HFFc6 (cell line): ENCODE results near the gene HGFAC. TPM values are rescaled to one million over a fixed set of nuclear protein-coding genes. Genes with fewer than 3 reads are reported as not detected.

Source experiments
- DNase-seq: peaks from one replicate; pipeline ENCODE4 v3.0.0-alpha.2; 2018
- H3K27ac Mint-ChIP-seq: 2 replicates; pipeline ENCODE4 v1.8.0; 2020; ENCODE audit warnings: mild to moderate bottlenecking, mixed read lengths
- H3K27me3 Mint-ChIP-seq: 2 replicates; pipeline ENCODE4 v1.8.0; 2021; ENCODE audit warnings: mild to moderate bottlenecking, moderate library complexity, mixed read lengths; ENCODE audit not compliant: insufficient read depth
- H3K36me3 Mint-ChIP-seq: 2 replicates; pipeline ENCODE4 v1.8.0; 2021; ENCODE audit warnings: low read depth, mixed read lengths
- H3K4me1 Mint-ChIP-seq: 2 replicates; pipeline ENCODE4 v1.8.0; 2020; ENCODE audit warnings: low read depth, mixed read lengths
- H3K4me3 Mint-ChIP-seq: 2 replicates; pipeline ENCODE4 v1.8.0; 2020; ENCODE audit warnings: mild to moderate bottlenecking, moderate library complexity, mixed read lengths
- H3K9me3 Mint-ChIP-seq: 2 replicates; pipeline ENCODE4 v1.8.0; 2020; ENCODE audit warnings: mild to moderate bottlenecking, mixed read lengths
- CTCF ChIP-seq: fragments of 200-600 bp; sonication (generic); IDR thresholded peaks from 2 replicates; pipeline ENCODE4 v1.5.0; 2021; ENCODE audit warnings: antibody characterized with exemption, mild to moderate bottlenecking
- total RNA-seq, 6 experiments: library from RNA; stranded (reverse); fragmentation: NEBNext Ultra II Directional; extraction: Animal tissue kit (Norgen Biotek cat#: 25700); gene quantifications; 2 replicates in 1 of 6; 3 replicates in 5 of 6; pipeline ENCODE4 v1.2.3, GENCODE V29; 2021

Gene HGFAC
- total RNA-seq, 6 experiments from 2014 or later, result 0.07 TPM; not detected in 5

- TF ChIP-seq CTCF, result no peak
- no peak for DNase-seq
- peaks cover 11% of the 10 kb centered on the region for H3K27me3 Mint-ChIP-seq
- no peaks in the 10 kb centered on the region for H3K9me3 Mint-ChIP-seq
- H3K4me1 Mint-ChIP-seq, result peaks cover 6% of the 10 kb centered on the region
- no peak overlapping the region for H3K27ac Mint-ChIP-seq
- no peaks in the 10 kb centered on the region for H3K36me3 Mint-ChIP-seq
- no peak overlapping the region for H3K4me3 Mint-ChIP-seq
These were observed 40.9 kb downstream of the HGFAC start for GRCh38 chr4:3482707-3483106.

GRCh38 chr4:3483471-3483921 lies 41.7 kb downstream of the HGFAC start:
- peak; percentile 15 for DNase-seq
- H3K36me3 Mint-ChIP-seq, result no peaks in the 10 kb centered on the region
- H3K27me3 Mint-ChIP-seq, result peaks cover 12% of the 10 kb centered on the region
- no peaks in the 10 kb centered on the region for H3K9me3 Mint-ChIP-seq
- no peak for TF ChIP-seq CTCF
- no peak overlapping the region for H3K27ac Mint-ChIP-seq
- peaks cover 6% of the 10 kb centered on the region for H3K4me1 Mint-ChIP-seq
- no peak overlapping the region for H3K4me3 Mint-ChIP-seq

GRCh38 chr4:3484057-3484973 lies 42.5 kb downstream of the HGFAC start:
- Mint-ChIP-seq H3K4me1 (peaks cover 6% of the 10 kb centered on the region), H3K27me3 (peaks cover 12% of the 10 kb centered on the region), H3K27ac (no peak overlapping the region), H3K4me3 (no peak overlapping the region), H3K9me3 (no peaks in the 10 kb centered on the region), H3K36me3 (no peaks in the 10 kb centered on the region)
- DNase-seq, result no peak
- TF ChIP-seq CTCF, result no peak

- no peaks in the 10 kb centered on the region for H3K9me3 Mint-ChIP-seq
- H3K4me3 Mint-ChIP-seq, result no peak overlapping the region
- no peak for TF ChIP-seq CTCF
- H3K36me3 Mint-ChIP-seq, result no peaks in the 10 kb centered on the region
- peaks cover 6% of the 10 kb centered on the region for H3K4me1 Mint-ChIP-seq
- H3K27me3 Mint-ChIP-seq, result peaks cover 12% of the 10 kb centered on the region
- no peak for DNase-seq
- H3K27ac Mint-ChIP-seq, result no peak overlapping the region
These were observed 43.4 kb downstream of the HGFAC start for GRCh38 chr4:3485011-3485791.

GRCh38 chr4:3485886-3486540 lies 44.2 kb downstream of the HGFAC start:
- DNase-seq, result no peak
- TF ChIP-seq CTCF, result no peak
- H3K27me3 Mint-ChIP-seq, result peaks cover 11% of the 10 kb centered on the region
- no peak overlapping the region for H3K4me3 Mint-ChIP-seq
- H3K9me3 Mint-ChIP-seq, result no peaks in the 10 kb centered on the region
- no peak overlapping the region for H3K27ac Mint-ChIP-seq
- H3K36me3 Mint-ChIP-seq, result no peaks in the 10 kb centered on the region
- peaks cover 2% of the 10 kb centered on the region for H3K4me1 Mint-ChIP-seq
